Ureter (tissue), 1 donor: Measurements from ENCODE around the gene AVP. TPM values are rescaled to one million over a fixed set of nuclear protein-coding genes. Genes with fewer than 3 reads are reported as not detected.

Experiments
- DNase-seq: peaks from one replicate; pipeline ENCODE4 v3.0.0-alpha.2; 2020; ENCODE audit warnings: low spot score
- total RNA-seq: library from RNA; stranded (reverse); gene quantifications from one replicate; pipeline ENCODE4 v1.2.4, GENCODE V29; 2023
- donor health status: DM: yes; HTN: yes; CAD: no.

Gene AVP
- total RNA-seq, 1 donor from 2014 or later: not detected

DNA sequence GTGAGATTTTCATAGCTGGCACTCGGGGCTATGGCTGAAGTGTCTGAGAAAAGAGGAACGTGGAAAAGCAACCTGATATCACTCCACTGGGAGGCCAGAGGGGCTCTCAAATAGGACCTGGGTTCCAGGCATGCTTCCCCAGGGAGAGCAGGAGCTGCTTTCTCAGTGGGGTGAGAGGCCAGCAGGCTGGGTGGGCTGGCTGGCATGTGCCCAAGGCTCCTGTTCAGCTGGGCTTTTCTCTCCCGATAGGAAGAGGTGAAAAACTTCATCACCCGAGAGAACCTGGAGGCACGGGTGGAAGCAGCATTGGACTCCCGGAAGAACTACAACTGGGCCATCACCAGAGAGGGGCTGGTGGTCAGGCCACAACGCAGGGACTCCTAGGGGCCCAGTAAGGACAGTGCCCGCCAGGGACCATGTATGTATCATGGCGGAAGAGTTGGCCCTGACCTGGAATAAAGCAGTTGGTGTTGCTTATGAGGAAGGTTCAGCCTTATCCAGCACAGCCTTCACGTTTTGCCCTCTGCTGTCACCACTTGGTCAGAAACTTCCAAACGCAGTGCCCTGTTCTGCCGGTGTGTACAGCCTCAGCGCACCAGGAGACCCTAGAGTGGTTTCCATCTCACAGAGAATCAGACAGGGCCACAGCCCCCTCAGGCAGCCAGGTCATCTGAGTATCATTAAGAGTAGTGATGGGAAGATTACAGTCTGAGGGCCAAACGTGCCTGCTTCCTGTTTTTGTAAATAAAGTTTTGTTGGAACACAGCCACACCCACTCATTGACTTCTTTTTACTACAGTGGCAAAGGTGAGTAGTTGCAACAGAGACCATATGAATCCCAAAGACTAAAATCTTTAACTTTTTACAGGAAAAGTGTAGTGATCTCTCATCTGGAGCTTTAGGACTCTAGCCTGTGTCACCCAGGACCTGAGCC lies 36.8 kb downstream of the AVP start:
- no peak for DNase-seq

DNA sequence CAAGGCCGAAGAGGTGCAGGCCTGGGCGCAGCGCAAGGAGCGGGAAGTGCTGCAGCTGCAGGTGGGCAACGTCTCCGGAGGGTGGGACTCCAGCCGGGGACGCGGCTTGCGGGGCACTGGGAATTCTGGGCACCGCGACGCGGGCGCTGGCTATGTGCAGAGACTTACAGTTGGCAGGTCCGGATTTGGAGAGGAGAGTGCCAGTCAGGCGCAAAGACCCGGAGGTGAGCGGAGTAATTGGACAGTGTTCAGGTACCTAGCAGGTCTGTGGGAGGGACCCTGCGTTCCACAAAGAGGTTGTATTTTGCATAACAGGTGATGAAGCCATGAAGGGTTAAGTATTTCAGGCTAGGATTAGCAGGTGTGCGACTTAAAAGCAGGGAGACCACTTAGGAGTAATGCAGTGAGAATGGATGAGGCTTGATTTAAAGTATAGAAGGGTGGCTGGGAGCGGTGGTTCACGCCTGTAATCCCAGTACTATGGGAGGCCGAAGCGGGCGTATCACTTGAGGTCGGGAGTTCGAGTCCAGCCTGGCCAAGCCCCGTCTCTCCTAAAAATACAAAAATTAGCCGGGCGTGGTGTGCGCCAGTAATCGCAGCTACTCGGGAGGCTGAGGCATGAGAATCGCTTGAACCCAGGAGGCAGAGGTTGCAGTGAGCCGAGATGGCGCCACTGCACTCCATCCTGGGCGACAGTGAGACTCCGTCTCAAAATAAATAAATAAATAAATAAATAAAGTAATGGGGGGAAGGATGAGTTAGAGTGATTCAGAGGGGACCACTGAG lies 37.7 kb downstream of the AVP start:
- DNase-seq: peak; percentile 52

DNA sequence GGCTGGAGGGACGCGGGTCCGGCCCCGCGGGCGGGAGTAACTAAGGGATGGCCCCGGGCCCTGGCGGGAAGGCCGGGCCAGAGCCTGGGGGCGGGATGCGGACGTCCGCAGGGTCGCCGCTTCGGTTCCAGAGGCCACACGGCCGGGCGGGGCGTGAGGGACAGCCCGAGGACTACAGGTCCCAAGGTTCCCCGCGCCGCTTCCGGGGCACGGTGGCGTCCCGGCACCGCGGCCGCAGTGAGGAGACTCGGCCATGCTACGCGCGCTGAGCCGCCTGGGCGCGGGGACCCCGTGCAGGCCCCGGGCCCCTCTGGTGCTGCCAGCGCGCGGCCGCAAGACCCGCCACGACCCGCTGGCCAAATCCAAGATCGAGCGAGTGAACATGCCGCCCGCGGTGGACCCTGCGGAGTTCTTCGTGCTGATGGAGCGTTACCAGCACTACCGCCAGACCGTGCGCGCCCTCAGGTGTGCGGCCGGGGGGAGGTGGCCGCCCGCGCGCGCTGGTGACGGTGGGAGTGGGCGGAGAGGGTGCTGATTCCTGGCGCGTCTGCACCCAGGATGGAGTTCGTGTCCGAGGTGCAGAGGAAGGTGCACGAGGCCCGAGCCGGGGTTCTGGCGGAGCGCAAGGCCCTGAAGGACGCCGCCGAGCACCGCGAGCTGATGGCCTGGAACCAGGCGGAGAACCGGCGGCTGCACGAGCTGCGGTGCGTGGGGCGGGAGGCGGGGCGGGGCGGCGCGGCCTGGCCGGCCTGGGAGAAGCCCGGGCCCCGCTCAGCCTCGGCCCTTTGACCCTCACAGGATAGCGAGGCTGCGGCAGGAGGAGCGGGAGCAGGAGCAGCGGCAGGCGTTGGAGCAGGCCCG lies 38.5 kb downstream of the AVP start, which contains the start of gene MRPS26:
Gene MRPS26, plus strand, starts transcription at position 237 of the 861 bp plus-strand sequence. Its CDS starts 17 bp downstream, at position 254.
- DNase-seq: peak; percentile 89

GRCh38 chr20:3045042-3045815 lies 39.3 kb downstream of the AVP start:
- no peak for DNase-seq

DNA sequence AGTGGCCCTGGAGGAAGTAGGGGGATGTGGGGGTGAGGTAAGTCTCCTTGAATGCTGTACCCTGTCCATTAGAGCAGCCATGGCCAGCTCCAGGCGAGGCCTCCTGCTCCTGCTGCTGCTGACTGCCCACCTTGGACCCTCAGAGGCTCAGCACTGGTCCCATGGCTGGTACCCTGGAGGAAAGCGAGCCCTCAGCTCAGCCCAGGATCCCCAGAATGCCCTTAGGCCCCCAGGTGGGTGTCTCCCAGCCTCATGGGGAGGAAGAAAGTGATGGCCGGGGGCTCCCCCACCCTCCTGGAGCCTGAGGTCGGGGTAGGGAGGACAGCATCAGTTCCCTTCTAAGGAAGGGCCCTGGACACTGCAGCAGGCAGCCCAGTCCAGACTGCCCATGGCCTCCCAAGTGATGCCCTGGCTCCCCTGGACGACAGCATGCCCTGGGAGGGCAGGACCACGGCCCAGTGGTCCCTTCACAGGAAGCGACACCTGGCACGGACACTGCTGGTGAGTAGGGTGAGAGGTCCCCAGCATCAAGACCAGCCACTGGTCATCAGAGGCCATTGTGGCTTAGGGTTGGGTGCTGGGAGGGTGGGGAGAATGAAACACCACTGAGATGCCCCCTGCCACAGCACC lies 40.1 kb downstream of the AVP start:
- DNase-seq: no peak

DNA sequence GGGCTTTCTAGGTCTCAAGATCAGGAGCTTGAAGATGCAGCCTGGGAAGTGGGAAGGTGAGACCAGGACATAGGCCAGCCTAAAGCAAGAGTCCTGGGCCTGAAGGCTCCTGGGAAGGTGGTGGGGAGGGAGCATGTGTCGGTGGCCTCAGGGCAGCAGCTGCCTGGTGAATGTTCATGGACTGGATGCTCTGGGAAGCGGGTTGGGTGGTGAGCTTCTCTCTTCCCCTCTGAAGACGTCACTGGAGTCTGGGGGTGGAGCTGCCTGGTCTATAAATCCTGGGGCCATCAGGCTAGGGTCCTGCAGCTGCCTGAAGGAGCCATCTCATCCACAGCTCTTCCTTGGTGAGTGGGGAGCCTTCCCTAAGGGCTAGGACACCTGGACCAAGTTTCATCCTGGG lies 41.2 kb downstream of the AVP start, which contains the start of gene GNRH2:
Gene GNRH2, plus strand, starts transcription at position 301 of the 400 bp plus-strand sequence. CDS start 793 bp downstream, outside the sequence.
- DNase-seq: no peak

GRCh38 chr20:3042625-3043024 lies 41.9 kb downstream of the AVP start:
- DNase-seq: no peak

DNA sequence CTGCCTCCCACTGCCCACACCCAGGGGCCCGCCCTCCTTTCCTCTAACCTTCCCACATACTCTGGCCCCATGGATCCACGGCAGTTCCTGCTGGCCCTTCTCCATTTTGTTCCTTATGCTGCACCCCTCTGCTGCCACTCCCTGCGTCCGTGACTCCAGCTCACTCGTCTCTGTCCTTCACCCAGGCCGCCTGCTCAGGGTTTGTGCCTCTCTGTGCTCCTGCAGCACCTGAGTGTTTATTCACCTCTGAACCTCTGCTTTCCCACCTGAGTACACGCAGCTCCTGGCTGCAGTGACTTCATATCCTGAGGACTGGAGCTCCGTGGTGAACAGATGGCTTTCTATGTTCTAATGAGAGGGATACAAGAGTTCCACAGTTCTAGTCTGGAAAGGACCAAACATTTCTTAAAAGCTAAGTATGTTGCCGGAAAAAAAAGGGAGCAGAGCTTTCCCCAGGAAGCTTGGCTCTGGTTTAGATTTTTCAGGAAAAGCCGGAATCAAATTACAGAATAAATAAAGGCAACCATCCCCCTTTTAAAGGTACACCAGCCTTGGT lies 42.6 kb downstream of the AVP start:
- no peak for DNase-seq

DNA sequence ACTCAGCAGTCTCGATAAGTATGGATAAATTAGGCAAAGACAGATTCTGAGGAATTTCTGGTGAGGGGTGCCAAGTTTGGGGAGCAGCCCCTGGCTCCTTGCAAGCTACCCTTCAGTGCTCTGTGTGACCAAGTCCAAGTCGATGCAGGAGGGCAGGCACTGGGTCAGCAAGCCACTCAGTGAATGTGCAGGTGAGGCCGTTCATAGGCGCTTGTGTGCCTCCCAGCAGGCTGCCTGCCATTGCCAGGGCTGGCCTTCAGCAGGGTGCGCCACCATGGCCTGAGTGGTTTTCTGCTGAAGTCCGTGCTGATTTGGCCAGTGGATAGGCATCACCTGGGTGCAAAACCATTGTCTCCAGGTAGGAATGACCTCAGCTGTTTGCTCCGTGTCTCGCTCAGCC lies 44.4 kb downstream of the AVP start:
- no peak for DNase-seq

DNA sequence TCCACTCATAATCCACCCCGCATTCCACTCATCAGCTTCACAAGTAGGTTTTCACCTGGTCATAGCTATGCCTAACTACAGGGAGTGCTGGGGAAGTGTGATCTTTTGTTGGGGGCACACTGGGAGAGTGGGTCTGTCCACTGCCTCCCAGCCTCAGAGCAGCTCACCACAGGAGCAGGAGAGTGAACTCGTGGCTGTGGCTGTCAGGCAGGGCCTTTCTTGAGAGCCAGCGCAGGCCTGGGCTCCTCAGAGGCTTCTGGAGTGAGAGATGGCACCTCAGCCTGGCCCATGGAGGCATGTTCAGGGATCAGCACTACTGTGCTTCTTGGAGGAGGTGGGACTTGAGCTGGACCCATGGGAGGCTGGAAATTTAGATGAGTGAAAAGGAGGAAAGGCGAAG lies 45.1 kb downstream of the AVP start:
- DNase-seq: no peak

- DNase-seq: no peak
Observed at GRCh38 chr20:3038454-3038853, 46.1 kb downstream of the AVP start.

GRCh38 chr20:3037654-3038053 lies 46.9 kb downstream of the AVP start:
- no peak for DNase-seq

- no peak for DNase-seq
Observed at GRCh38 chr20:3032624-3033023, 51.9 kb downstream of the AVP start.

Other genes with a start within 250 kb of the AVP start
- gene PCED1A, start 244.1 kb downstream of the AVP start, total RNA-seq: 53.5 TPM
- 38.0 TPM for gene VPS16, start 244.0 kb downstream of the AVP start, total RNA-seq
- gene PTPRA, start 211.2 kb downstream of the AVP start, total RNA-seq: 79.5 TPM
- gene GNRH2, start 41.1 kb downstream of the AVP start, total RNA-seq: 1.5 TPM
- gene MRPS26, start 38.7 kb downstream of the AVP start, total RNA-seq: 49.6 TPM
- not detected for gene OXT, start 13.1 kb downstream of the AVP start, total RNA-seq
- 12.9 TPM for gene FASTKD5, start 75.1 kb upstream of the AVP start, total RNA-seq
- gene UBOX5, start 75.1 kb upstream of the AVP start, total RNA-seq: 8.7 TPM
- gene LZTS3, start 88.8 kb upstream of the AVP start, total RNA-seq: 10.1 TPM
- 62.9 TPM for gene DDRGK1, start 120.0 kb upstream of the AVP start, total RNA-seq
- gene ITPA, start 124.8 kb upstream of the AVP start, total RNA-seq: 69.7 TPM
- gene SLC4A11, start 154.5 kb upstream of the AVP start, total RNA-seq: 56.3 TPM